Smooth muscle cell of the brain vasculature (primary cell): ENCODE results near the gene FIGLA.
"Not testable (repeated sequence)": the region's sequence is repeated elsewhere in the genome, so short reads cannot be mapped to it uniquely, and the experiment has no call there.

Source experiments
- DNase-seq: peaks from one replicate; pipeline ENCODE4 v3.0.0-alpha.2; 2012; ENCODE audit warnings: low read depth, low spot score

The FIGLA gene

GRCh38 chr2:70746094-70746974, 44.1 kb downstream of the FIGLA start:
- no peak for DNase-seq

GRCh38 chr2:70745276-70745825, 45.1 kb downstream of the FIGLA start:
- DNase-seq = no peak

GRCh38 chr2:70744397-70744796, 46.0 kb downstream of the FIGLA start:
- no peak for DNase-seq

- no peak for DNase-seq
These were observed 46.8 kb downstream of the FIGLA start for GRCh38 chr2:70743677-70744076.

- no peak for DNase-seq
These were observed 47.4 kb downstream of the FIGLA start for GRCh38 chr2:70743068-70743467.

- not testable (repeated sequence) for DNase-seq
These were observed 51.0 kb downstream of the FIGLA start for GRCh38 chr2:70739492-70739891.

- no peak for DNase-seq
These were observed 52.3 kb downstream of the FIGLA start for GRCh38 chr2:70738159-70738558.

GRCh38 chr2:70735071-70735470, 55.4 kb downstream of the FIGLA start:
- DNase-seq = no peak

GRCh38 chr2:70733646-70734180, 56.7 kb downstream of the FIGLA start:
- no peak for DNase-seq

GRCh38 chr2:70732766-70733645, 57.4 kb downstream of the FIGLA start:
- no peak for DNase-seq

- no peak for DNase-seq
These were observed 59.7 kb downstream of the FIGLA start for GRCh38 chr2:70730730-70731129.

GRCh38 chr2:70729647-70730046, 60.8 kb downstream of the FIGLA start:
- no peak for DNase-seq

- DNase-seq = no peak
These were observed 62.3 kb downstream of the FIGLA start for GRCh38 chr2:70728128-70728527.
